ENCODE data around the gene PKNOX2. TPM values are rescaled to one million over a fixed set of nuclear protein-coding genes. Genes with fewer than 3 reads are reported as not detected.

Gene PKNOX2
- total RNA-seq, 1 experiment from 2014 or later = 3.7 TPM

- no peak for ATAC-seq
- Mint-ChIP-seq H3K4me1 (peaks cover 40% of the 10 kb centered on the region), H3K36me3 (no peaks in the 10 kb centered on the region), H3K4me3 (no peak overlapping the region), H3K27me3 (ENCODE audit: low read depth) (no peaks in the 10 kb centered on the region), H3K27ac (no peak overlapping the region), H3K9me3 (no peaks in the 10 kb centered on the region)
- ChIA-PET POLR2A (no interaction called here), CTCF (interaction anchor here (0.7 to 8.4 kb wide), 55 partner anchors 8 to 509 kb away, joined by 3 to 128 read pairs (median 5); partner anchors contain the start of genes CHEK1, EI24, FEZ1 and PKNOX2)
- TF ChIP-seq KAT7 (CRISPR knock-in tag; IDR thresholded peaks at IDR 0.05; ENCODE audit: borderline replicate concordance) (no peak), TCF7 (CRISPR knock-in tag; IDR thresholded peaks at IDR 0.05; ENCODE audit: low read depth) (no peak), CBFB (CRISPR knock-in tag; IDR thresholded peaks at IDR 0.05; ENCODE audit: low read depth) (no peak), ZNF416 (CRISPR knock-in tag; IDR thresholded peaks at IDR 0.05) (no peak), GTF2I (CRISPR knock-in tag; conservative IDR thresholded peaks at IDR 0.05) (no peak), MYBL2 (CRISPR knock-in tag; IDR thresholded peaks at IDR 0.05) (no peak), SMAD3 (CRISPR knock-in tag; IDR thresholded peaks at IDR 0.05; ENCODE audit: borderline replicate concordance) (no peak)
- TF ChIP-seq, protein P1, sequence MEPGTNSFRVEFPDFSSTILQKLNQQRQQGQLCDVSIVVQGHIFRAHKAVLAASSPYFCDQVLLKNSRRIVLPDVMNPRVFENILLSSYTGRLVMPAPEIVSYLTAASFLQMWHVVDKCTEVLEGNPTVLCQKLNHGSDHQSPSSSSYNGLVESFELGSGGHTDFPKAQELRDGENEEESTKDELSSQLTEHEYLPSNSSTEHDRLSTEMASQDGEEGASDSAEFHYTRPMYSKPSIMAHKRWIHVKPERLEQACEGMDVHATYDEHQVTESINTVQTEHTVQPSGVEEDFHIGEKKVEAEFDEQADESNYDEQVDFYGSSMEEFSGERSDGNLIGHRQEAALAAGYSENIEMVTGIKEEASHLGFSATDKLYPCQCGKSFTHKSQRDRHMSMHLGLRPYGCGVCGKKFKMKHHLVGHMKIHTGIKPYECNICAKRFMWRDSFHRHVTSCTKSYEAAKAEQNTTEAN (CRISPR knock-in tag; IDR thresholded peaks at IDR 0.05) = no peak
- TF ChIP-seq, protein P2, sequence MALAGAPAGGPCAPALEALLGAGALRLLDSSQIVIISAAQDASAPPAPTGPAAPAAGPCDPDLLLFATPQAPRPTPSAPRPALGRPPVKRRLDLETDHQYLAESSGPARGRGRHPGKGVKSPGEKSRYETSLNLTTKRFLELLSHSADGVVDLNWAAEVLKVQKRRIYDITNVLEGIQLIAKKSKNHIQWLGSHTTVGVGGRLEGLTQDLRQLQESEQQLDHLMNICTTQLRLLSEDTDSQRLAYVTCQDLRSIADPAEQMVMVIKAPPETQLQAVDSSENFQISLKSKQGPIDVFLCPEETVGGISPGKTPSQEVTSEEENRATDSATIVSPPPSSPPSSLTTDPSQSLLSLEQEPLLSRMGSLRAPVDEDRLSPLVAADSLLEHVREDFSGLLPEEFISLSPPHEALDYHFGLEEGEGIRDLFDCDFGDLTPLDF (CRISPR knock-in tag; IDR thresholded peaks at IDR 0.05) = no peak
- TF ChIP-seq, protein P3, sequence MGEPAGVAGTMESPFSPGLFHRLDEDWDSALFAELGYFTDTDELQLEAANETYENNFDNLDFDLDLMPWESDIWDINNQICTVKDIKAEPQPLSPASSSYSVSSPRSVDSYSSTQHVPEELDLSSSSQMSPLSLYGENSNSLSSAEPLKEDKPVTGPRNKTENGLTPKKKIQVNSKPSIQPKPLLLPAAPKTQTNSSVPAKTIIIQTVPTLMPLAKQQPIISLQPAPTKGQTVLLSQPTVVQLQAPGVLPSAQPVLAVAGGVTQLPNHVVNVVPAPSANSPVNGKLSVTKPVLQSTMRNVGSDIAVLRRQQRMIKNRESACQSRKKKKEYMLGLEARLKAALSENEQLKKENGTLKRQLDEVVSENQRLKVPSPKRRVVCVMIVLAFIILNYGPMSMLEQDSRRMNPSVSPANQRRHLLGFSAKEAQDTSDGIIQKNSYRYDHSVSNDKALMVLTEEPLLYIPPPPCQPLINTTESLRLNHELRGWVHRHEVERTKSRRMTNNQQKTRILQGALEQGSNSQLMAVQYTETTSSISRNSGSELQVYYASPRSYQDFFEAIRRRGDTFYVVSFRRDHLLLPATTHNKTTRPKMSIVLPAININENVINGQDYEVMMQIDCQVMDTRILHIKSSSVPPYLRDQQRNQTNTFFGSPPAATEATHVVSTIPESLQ (CRISPR knock-in tag; IDR thresholded peaks at IDR 0.05) = no peak
- DNase-seq (ENCODE audit: low spot score) = no peak
Observed at GRCh38 chr11:125429807-125430678, 265.5 kb downstream of the PKNOX2 start.

- POLR2A ChIA-PET = no interaction called here
Observed at GRCh38 chr11:125431009-125431408, 266.5 kb downstream of the PKNOX2 start.

GRCh38 chr11:125431481-125431880 is 266.9 kb downstream of the PKNOX2 start:
- Mint-ChIP-seq H3K9me3 (no peaks in the 10 kb centered on the region), H3K36me3 (no peaks in the 10 kb centered on the region), H3K4me1 (peaks cover 52% of the 10 kb centered on the region)
- TF ChIP-seq NFYB (CRISPR knock-in tag; conservative IDR thresholded peaks at IDR 0.05; ENCODE audit: low read depth) = no peak
- no peak for TF ChIP-seq GTF2I (CRISPR knock-in tag; conservative IDR thresholded peaks at IDR 0.05)
- TF ChIP-seq CREM (CRISPR knock-in tag; IDR thresholded peaks at IDR 0.05) = no peak
- TF ChIP-seq JAZF1 (CRISPR knock-in tag; IDR thresholded peaks at IDR 0.05) = no peak
- TF ChIP-seq ZNF423 (CRISPR knock-in tag; IDR thresholded peaks at IDR 0.05) = no peak
- no peak for TF ChIP-seq CDX4 (CRISPR knock-in tag; IDR thresholded peaks at IDR 0.05; ENCODE audit: borderline replicate concordance)
- TF ChIP-seq, protein P4, sequence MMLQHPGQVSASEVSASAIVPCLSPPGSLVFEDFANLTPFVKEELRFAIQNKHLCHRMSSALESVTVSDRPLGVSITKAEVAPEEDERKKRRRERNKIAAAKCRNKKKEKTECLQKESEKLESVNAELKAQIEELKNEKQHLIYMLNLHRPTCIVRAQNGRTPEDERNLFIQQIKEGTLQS (CRISPR knock-in tag; conservative IDR thresholded peaks at IDR 0.05) = no peak
- no peak for TF ChIP-seq NFE2L1 (CRISPR knock-in tag; IDR thresholded peaks at IDR 0.05)
- no peak for TF ChIP-seq HMGA2 (CRISPR knock-in tag; IDR thresholded peaks at IDR 0.05)
- no peak for TF ChIP-seq IRF2 (CRISPR knock-in tag; IDR thresholded peaks at IDR 0.05; ENCODE audit: borderline replicate concordance, low read depth)
- no peak for TF ChIP-seq ETV6 (CRISPR knock-in tag; IDR thresholded peaks at IDR 0.05)
- TF ChIP-seq, protein P3 (CRISPR knock-in tag; IDR thresholded peaks at IDR 0.05) = no peak
- TF ChIP-seq ZNF121 (CRISPR knock-in tag; IDR thresholded peaks at IDR 0.05) = no peak
- TF ChIP-seq MXD4 (CRISPR knock-in tag; IDR thresholded peaks at IDR 0.05; ENCODE audit: borderline replicate concordance) = no peak

More at GRCh38 chr11:125431009-125431408, 266.5 kb downstream of the PKNOX2 start:
- Mint-ChIP-seq H3K4me1 (peaks cover 50% of the 10 kb centered on the region), H3K9me3 (no peaks in the 10 kb centered on the region), H3K4me3 (no peak overlapping the region), H3K27me3 (ENCODE audit: low read depth) (no peaks in the 10 kb centered on the region), H3K27ac (no peak overlapping the region), H3K36me3 (no peaks in the 10 kb centered on the region)
- TF ChIP-seq, protein P5, sequence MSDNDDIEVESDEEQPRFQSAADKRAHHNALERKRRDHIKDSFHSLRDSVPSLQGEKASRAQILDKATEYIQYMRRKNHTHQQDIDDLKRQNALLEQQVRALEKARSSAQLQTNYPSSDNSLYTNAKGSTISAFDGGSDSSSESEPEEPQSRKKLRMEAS (CRISPR knock-in tag; IDR thresholded peaks at IDR 0.05) = no peak
- TF ChIP-seq MXD4 (CRISPR knock-in tag; IDR thresholded peaks at IDR 0.05; ENCODE audit: borderline replicate concordance) (no peak), TEAD1 (CRISPR knock-in tag; IDR thresholded peaks at IDR 0.05) (no peak)
- no peak for DNase-seq (ENCODE audit: low spot score)
- CTCF ChIA-PET = interaction anchor here (0.5 to 8.4 kb wide), 12 partner anchors 8 to 353 kb away, joined by 4 to 128 read pairs (median 26); no protein-coding TSS in a partner anchor
- ATAC-seq = no peak

More at GRCh38 chr11:125431481-125431880, 266.9 kb downstream of the PKNOX2 start:
- no peak overlapping the region for H3K27ac Mint-ChIP-seq
- ChIA-PET CTCF (interaction anchor here (0.5 to 8.4 kb wide), 9 partner anchors 8 to 353 kb away, joined by 3 to 128 read pairs (median 5); no protein-coding TSS in a partner anchor), POLR2A (no interaction called here)
- DNase-seq (ENCODE audit: low spot score) (no peak), ATAC-seq (no peak)
- no peaks in the 10 kb centered on the region for H3K27me3 Mint-ChIP-seq (ENCODE audit: low read depth)
- H3K4me3 Mint-ChIP-seq = no peak overlapping the region

Measured in WTC11 (cell line).